ENCODE data around the gene UBE2K. TPM values are rescaled to one million over a fixed set of nuclear protein-coding genes. Genes with fewer than 3 reads are reported as not detected.

The UBE2K gene
- total RNA-seq, 1 experiment from 2014 or later: 126 TPM

- Histone ChIP-seq H4K20me1 (ENCODE audit: insufficient read depth) (peaks cover 34% of the 10 kb centered on the region), H3K4me3 (replicated peaks in 1 of 2; ENCODE audit: low read depth in 1 of 2, low read length in 2 of 2) (no peak overlapping the region), H3K27me3 (ENCODE audit: insufficient read depth, low read length) (no peaks in the 10 kb centered on the region), H3K36me3 (ENCODE audit: control insufficient read depth in 1 of 2, insufficient read depth in 2 of 2, low read length in 2 of 2) (peaks cover 2 to 9% of the 10 kb centered on the region in 2 experiments; a peak in 1 of 4 replicates), H2AFZ (ENCODE audit: low read depth, low read length, poor library complexity, severe bottlenecking) (no peak overlapping the region), H3K9me2 (ENCODE audit: insufficient read depth) (no peaks in the 10 kb centered on the region), H3K9ac (ENCODE audit: low read length) (no peak overlapping the region), H3K9me3 (ENCODE audit: control insufficient read depth in 1 of 2, insufficient read depth in 1 of 2, low read depth in 1 of 2, low read length in 2 of 2) (no peaks in the 10 kb centered on the region), H3K27ac (ENCODE audit: low read depth, low read length) (no peak overlapping the region), H3K4me1 (ENCODE audit: control insufficient read depth in 1 of 2, insufficient read depth in 2 of 2, low read length in 2 of 2) (no peaks in the 10 kb centered on the region), H3K4me2 (ENCODE audit: low read length) (no peak overlapping the region), H3K79me2 (ENCODE audit: insufficient read depth, low read length) (peaks cover 97% of the 10 kb centered on the region)
- TF ChIP-seq SIN3A (IDR thresholded peaks at IDR 0.05; ENCODE audit: low read depth) (no peak), POLR2AphosphoS5 (IDR thresholded peaks at IDR 0.05; ENCODE audit: low read depth, low read length) (no peak), JUND (IDR thresholded peaks at IDR 0.05) (no peak), EZH2 (IDR thresholded peaks at IDR 0.05) (no peak), ZFX (IDR thresholded peaks at IDR 0.05) (no peak), POLR2A (IDR thresholded peaks at IDR 0.05; ENCODE audit: borderline replicate concordance, extremely low read depth, insufficient read depth, insufficient read length) (no peak), CBX3 (IDR thresholded peaks at IDR 0.05; ENCODE audit: low read depth) (no peak), ZBTB33 (IDR thresholded peaks at IDR 0.05; ENCODE audit: extremely low read depth, insufficient replicate concordance, low read length) (no peak), CTCF (IDR thresholded peaks at IDR 0.05 in 2 of 3, conservative IDR thresholded peaks at IDR 0.05 in 1 of 3; ENCODE audit: borderline replicate concordance in 1 of 3, insufficient read depth in 1 of 3, low read depth in 2 of 3, low read length in 2 of 3) (no peak), RAD21 (IDR thresholded peaks at IDR 0.05; ENCODE audit: low read depth) (no peak), YY1 (IDR thresholded peaks at IDR 0.05; ENCODE audit: extremely low read depth, insufficient replicate concordance, low read depth, low read length) (no peak), MAX (IDR thresholded peaks at IDR 0.05) (no peak), ZNF274 (IDR thresholded peaks at IDR 0.05; ENCODE audit: low read depth, low read length) (no peak), ELF1 (IDR thresholded peaks at IDR 0.05; ENCODE audit: borderline replicate concordance, low read depth) (no peak), FOSL1 (IDR thresholded peaks at IDR 0.05; ENCODE audit: low read depth) (no peak), EZH2phosphoT487 (IDR thresholded peaks at IDR 0.05; ENCODE audit: borderline replicate concordance) (no peak), ATF3 (IDR thresholded peaks at IDR 0.05) (no peak), EGR1 (IDR thresholded peaks at IDR 0.05; ENCODE audit: low read depth) (no peak), REST (IDR thresholded peaks at IDR 0.05; ENCODE audit: low read depth) (no peak)
- DNase-seq (ENCODE audit: low read depth, low spot score): no peak
- no TSS peak for BruUV-seq (replicated peaks)
- no peak for ATAC-seq
- CTCF ChIA-PET: no interaction called here
- RAD21 ChIA-PET (ENCODE audit: low non-redundant PET in 1 of 2, low total read pairs in 2 of 2, uncharacterized antibody in 2 of 2, unreplicated experiment in 2 of 2): no interaction called here
- POLR2A ChIA-PET: no interaction called here
- intact Hi-C loops (cut with micrococcal nuclease): no loop called here
These were observed 20.7 kb downstream of the UBE2K start for GRCh38 chr4:39718366-39719323.
